GM21825 (cell line): ENCODE measurements around the gene PSMD1.
"Not testable (repeated sequence)": the region's sequence is repeated elsewhere in the genome, so short reads cannot be mapped to it uniquely, and the experiment has no call there.

Source experiments
- ATAC-seq: cut with Tn5 transposase; IDR thresholded peaks from one replicate; pipeline ENCODE4 v1.9.1; 2021; ENCODE audit warnings: mild to moderate bottlenecking, moderate library complexity; ENCODE audit not compliant: unreplicated experiment

Gene PSMD1

DNA sequence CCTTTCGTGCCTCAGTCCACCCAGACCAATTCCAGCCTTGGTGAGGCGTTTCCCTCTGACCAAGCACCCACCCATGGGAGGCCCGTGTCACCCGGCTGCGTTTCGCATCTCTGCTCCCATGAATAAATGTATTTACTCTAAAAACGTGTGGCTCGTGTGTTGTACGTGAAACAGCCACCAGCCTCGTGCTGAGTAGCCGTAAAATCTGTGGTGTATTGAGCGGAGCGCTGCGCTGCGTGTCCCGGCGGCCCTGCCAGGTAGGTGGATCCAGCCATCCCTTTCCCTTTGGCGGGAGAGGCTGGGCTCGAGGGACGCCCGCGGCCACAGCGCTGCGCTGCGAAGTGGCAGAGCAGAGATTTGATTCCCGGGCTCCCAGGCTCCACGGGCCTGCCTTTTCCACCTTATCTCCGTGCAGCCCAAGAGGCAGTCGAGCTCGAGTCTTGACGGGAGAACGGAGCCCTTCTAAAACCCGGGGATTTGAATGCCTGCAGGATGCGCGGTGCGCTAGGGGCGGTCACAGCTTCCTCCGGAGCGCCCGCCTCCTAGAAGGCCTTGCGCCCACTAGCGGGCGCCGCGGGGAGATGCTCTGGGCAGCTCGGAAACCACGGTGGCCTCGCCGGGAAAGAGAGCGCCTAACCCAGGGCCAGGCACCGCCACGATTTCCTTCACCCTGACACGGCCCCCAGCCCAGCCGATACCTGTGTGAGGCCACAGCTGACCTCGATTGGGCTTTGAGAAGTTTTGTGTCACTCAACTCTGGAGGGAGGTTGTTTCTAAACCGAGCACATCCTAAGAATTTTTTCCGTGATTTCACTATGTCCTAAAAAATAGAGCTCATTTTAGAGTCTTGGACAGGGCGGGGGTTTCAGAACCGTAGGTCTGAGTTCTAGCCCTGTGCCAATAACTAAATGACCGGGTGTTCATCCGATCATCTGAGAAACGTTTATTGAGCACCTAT is 3.9 kb upstream of the PSMD1 start:
- ATAC-seq = peak; percentile 65

DNA sequence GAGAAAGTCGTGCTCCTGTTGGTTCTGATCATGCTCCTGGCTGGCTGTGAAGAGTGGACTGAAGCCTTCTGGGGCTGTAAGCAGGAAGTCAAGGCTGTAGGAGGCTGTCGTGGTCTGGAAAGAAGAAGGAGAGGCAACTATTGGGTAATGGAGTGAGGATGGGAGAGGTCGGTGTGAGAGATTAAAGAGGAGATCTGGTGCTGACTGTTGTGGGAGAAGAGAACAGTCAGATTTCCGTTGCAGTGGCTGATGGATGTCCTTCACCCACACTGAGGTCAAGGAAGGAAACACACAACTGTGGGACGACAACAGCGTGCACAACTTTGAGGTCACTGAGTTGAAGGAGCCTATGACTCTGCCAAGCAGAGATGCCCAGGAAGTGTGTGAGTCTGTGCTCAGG is 2.8 kb upstream of the PSMD1 start:
- ATAC-seq = no peak

DNA sequence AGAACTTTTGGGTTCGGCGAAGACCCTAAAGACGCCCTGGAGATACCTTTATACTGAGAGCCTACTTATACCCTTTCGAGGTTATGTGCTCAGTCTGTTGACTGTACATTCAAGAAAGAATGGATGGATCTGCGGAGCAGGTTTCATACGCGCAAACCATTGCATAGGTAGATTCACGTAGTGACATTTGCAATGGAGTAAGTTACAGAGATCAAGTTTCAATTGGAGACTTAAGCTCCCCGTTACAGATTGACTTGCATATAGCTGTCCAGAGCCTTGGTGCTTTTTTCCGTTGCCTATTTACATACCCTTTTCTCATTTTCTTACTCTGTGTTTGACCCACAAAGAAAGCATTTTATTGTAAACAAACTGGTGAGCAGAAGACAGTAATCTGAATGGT is 923 bp downstream of the PSMD1 start:
- no peak for ATAC-seq

DNA sequence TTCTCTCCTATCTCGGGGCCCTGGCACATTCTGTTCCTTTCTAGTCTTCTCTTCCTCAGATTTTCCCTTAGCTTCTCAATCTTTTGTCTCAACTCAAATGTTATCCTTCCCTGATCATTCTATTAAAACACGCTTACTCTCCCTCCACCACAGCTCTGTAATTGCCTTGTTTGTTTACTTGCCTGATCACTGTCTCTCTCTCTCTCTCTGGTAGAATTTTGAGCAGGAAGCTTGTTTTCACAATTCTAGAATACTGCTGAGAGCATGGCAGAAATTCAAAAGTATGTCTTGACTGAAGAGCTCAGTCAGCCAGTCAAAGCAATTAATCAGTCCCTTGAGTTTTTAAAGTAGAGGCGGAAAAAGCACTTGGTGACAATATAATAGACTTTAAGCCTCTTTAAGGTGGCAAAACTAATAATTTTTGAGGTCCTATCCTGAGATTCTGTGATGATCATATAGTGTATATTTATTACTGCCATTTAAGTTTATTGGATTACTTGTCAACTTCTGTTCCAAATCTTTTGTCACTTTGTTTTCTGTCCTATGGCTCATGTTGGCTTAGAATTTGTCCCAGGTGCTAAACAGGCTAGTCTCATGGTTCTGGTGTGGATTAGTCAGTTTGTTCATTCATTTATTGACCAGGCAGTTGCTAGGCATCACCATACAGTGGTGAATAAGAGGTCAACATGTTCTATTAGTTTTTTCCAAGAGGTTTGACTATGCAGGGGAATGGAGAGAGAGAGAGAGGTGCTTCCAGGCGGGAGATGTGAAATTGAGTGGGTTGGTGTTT is 2.3 kb downstream of the PSMD1 start:
- ATAC-seq = no peak

DNA sequence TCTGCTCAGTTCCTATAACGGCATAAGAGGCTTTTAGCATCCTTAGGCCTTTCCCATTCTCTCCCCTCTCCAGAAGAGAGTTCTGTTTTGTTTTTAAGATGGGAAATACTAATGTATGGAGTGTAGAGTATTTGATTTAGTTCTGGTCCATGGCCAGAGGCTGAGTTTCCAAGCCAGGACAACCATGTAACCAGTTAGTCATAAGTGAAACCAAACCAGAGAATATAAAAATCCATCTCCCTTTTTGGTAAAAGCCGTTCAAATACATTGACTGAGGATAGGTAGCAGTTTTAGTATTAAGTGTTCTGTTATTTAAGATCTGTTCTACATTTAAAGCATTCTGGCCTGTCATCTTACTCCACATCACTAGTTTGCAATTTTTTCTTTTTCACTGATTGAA is 3.1 kb downstream of the PSMD1 start:
- no peak for ATAC-seq

DNA sequence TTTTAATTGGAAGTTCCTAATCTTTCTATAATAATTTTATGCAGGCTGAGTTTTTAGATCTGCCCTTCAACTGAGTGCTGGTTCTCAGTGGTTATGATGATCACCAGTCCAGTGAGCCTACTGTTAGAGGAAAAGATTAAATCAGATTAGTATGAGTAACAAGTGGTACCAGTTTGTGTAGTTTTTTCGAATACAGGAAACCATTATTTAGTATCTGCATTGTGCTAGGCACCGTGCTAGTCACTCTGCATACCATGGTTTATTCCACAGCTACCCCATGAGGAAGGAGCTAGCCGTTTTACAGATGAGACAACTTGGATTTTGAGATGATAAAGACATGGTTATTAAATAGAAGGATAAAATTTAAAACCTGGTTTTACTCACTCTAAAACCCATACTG is 6.1 kb downstream of the PSMD1 start:
- ATAC-seq = no peak

DNA sequence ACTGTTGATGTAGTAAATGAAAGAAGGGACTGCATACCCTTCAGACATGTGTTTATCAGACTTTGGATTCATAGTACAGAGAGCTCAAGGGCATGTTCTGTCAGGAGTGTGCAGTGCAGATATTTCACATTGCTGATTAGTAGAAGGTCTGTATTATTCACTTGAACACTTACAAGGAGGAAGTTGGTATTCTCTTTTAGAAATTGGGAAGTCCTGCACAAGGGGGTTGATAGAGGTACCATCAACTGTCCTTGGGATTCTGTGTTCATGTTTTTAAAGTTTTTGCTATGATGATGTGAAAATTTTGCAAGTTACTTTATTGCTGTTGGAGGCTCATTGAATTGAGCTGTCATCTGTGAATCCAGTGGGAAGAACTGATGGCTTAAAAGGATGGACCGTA is 6.7 kb downstream of the PSMD1 start:
- no peak for ATAC-seq

DNA sequence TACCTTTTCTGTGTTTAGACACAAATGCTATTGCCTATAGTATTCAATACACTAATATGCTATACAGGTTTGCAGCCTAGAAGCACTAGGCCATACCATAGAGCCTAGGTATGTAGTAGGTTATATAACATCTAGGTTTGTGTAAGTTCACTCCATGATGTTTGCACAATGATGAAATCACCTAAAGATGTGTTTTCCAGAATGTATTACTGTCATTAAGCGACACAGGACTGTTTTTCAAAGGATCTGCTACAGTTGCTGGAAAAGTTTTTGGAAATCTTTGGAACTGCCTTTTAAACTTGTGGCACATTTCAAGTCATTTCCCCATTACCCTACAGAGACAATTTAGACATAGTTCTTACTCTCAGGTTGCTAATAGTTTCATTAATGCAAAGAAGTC is 9.3 kb downstream of the PSMD1 start:
- no peak for ATAC-seq

DNA sequence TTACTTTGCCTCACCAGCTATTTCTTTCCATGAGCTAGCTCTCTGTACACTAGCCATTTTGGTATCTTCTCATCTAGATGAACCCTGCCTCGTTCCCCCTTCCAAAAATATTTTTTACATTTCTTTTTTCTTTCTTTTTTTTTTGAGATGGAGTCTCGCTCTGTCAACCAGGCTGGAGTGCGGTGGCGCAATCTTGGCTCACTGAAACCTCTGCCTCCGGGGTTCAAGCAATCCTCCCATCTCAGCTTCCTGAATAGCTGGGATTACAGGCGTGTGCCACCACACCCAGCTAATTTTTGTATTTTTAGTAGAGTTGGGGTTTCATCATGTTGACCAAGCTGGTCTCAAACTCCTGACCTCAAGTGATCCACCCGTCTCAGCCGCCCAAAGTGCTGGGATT is 10.9 kb downstream of the PSMD1 start:
- ATAC-seq = not testable (repeated sequence)

DNA sequence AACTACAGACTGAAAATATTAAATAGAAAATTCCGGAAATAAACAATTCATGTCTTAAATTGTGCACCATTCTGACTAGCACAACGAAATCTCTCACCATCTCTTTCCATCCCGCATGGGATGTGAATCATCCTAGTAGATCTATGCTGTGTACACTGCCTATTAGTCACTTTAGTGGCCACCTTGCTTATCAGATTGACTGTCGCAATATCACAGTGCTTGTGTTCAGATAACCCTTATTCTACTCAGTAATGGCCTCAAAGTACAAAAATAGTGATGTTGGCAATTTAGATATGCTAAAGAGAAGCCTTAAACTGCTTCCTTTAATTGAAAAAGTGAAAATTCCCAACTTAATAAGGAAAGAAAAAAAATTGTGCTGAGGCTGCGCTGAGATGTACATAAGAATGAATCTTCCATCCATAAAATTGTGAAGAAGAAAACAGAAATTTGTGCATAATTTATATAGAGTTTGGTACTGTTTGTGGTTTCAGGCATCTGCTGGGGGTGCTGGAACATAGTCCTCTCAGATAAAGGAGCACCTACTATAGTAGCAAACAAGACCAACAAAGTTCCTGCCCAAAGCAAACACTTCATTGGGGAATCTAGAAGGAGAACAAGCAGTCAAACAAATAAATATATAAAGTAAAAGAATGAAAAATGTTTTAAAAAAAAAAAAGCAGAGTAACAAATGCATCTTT is 12.0 kb downstream of the PSMD1 start:
- ATAC-seq = no peak

DNA sequence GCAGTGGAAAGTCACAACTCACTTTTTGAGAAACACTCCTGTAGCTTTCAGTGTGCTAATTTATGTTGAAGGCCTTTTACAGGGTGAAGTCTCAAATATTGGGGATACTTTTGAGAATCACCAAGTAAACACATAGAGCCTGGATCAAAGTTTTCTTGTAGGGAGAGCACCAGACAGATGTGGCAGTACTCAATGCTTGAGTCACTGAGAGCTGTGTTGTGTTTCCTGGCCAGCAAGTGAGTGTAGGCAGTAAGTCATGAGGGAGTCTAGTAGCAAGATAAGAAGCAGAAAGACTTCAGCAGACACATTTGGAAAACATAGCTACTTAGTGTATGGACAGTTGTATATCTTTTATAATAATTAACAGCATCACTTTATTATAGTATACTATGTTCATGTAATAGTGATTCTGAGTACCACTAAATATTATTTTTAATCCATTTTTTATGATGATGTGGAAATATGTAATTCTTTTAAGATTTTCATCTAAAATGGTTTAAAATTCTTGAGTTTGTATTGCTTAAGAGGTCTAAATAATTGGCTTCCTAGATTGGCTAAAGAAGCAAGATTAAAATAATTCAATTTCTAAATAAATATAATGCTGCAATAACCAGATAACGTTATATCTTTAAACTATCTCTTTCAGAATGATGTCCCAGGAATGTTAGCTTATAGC is 12.8 kb downstream of the PSMD1 start:
- ATAC-seq = no peak

DNA sequence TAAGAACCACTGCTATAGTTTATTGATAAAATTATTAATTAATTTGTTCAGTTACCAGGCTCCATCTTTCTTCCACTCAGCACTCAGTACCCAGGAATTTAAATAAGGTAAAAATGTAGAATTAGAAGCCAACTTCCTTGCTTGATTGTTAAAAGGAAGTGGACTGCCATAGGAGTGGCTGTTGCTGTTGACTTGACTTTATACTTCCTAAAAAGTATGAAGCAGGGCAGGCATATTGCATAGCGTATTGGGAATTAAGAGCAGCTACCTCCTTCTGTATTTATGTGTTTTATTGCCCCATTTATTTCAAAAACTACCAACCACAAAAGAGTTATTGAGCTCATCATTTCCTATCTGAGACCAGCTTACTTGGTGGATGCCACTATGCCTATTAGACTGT is 27.9 kb downstream of the PSMD1 start:
- ATAC-seq = no peak

DNA sequence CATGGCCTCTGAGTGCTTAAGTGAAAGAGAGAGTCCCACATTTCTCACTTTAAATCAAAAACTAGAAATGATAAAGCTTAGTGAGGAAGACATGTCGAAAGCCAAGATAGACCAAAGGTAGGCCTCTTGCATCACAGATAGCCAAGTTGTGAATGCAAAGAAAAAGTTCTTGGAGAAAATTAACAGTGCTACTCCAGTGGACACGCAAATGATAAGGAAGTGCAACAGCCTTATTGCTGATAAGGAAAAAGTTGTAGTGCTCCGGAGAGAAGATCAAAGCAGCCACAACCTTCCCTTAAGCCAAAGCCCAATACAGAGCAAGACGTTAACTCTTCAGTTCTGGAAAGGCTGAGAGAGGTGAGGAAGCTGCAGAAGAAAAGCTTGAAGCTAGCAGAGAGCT is 32.1 kb downstream of the PSMD1 start:
- ATAC-seq = no peak

DNA sequence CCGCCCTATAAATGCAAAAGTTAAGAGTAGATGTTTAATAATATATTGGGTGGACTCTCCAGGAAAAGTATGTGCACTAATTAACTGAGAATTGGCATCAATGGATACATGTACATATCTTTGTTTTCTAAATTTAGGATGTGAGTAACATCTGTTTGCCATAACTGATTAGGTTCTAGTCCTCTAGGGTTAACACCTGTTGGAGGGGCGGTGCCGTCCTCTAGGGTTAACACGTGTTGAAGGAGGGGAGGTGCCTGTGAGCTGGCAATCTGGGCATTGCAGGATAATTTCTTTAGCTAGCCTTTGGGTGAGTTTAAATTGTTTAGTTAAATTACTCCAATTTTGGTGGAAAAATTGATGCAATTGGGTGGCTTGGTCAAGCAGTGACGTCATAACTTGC is 37.3 kb downstream of the PSMD1 start:
- ATAC-seq = no peak

DNA sequence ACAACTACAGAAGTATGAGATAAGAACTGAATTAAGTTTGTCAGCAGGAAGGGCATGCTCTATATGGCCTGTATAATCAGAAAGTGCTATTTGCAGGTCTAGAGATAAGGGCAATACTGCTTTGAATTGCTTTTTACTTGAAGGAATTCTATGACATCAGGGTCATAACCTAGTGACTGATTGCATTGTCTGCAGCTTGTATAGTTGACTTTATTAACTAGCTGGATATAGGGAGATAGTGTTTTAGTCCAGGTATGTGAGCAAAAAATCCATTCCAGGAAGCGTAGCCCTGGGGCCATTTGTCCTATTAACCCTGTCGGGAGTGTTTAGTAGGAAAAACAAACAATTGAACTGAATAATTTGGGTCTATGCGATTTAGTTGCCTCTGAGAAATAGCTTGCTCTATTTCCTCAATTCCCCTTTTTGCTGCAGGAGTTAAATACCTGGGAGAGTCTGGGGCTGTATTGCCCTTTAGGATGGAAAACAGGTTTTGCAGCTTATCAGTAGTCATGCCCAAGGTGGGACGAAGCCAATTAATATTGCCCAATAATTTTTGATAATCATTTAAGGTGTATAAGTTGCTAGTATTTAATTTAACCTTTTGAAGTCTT is 38.2 kb downstream of the PSMD1 start:
- no peak for ATAC-seq

DNA sequence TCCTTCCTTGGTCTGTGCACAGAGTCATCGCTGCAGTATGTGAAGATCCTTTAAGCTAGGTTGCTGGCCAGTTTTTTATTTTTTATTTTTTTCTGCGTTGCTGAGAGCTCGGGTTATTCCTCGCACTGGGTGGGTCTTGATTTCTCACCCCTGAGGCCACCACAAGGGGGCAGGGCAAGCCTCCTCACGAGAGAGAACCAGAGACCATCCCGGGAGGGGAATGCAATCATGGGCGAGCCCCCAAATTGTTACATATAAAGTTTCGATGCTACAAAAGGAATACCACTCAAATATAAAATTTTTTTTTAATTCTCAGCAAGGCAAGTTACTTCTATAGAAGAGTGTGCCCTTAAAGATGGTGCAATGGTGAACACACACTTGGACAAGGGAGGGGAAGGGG is 43.3 kb downstream of the PSMD1 start:
- ATAC-seq = no peak

DNA sequence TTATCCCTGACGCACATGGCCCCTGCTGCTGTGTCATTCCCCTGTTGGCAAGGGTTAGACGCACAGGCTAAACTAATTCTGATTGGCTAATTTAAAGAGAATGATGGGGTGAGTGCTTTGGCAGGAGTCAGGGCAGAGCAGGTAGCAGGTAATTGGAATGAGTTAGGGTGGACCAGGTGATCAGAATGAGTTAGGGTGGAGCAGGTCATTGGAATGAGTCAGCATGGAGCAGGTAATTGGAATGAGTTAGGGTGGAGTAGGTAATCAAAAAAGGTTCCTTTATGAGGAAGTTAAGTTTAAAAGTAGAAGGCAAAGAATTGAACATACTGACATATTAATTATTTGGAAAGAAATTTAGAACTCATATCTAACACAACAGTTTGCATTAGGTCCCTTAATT is 43.7 kb downstream of the PSMD1 start:
- ATAC-seq = not testable (repeated sequence)

DNA sequence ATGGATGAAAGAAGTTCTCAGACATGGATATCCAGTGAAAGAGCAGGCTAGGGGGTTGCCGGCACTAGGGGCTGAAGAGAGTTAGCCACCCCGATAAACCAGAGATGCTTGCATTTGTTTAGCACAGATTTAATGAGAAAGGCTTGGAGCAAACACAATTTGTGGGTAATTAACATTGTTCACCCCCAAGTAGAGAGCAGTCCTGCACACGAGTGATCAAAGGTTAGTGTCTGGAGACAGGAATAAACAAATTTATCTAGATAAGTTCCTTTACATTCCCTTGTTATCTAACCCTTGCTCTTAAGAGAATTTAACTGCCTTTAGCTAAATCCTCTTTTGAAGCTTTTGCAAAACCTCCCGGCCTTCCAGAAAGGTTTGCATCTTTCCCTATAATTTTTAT is 44.3 kb downstream of the PSMD1 start:
- no peak for ATAC-seq

DNA sequence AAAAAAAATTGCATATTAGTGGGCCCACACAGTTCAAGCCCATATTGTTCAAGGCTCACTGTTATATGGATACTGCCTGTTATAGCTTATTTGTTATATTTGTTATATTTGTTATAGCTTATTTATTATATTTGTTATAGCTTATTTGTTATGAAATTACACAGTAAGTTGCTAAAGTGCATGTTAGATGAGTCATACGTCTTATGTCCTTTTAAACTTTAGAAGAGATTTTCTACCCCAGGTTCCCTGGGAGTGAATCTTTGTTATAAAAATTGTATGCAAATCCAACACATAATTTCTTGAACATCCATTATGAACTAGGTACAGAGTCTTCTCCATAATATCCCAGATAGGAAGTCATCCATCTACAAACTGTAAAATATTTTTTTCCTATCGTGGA is 46.1 kb downstream of the PSMD1 start:
- ATAC-seq = no peak

DNA sequence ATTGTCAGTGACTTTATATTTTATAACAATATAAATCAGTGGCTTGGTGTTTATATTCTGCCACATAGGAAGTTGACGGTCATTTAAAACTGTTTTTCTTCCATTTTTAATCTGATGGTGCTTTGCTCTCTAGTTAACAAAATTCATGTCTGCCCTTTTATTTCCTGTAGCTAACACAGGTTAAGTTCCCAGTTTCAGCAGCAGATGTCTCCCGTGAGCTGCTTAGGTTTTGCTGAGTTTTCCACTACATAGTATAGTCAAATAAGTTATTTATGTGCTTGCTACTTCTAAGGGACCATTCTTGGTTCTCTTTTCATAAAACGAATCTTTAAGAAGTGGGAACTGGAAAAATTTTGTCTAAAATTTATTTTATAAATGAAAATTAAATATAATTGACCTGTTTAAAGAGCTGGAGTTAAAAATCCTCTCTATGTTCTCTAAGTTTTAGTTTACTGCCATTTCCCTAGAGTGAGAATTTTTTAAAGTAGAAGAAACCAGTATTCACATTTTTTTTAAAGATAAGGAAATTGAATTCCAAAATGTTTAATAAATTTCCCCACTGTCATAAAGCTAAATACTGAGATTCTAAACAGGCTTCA is 47.5 kb downstream of the PSMD1 start:
- ATAC-seq = no peak
